ENCODE data around the gene NUBP2. TPM values are rescaled to one million over a fixed set of nuclear protein-coding genes. Genes with fewer than 3 reads are reported as not detected.

NUBP2 gene
- total RNA-seq, 1 experiment from 2014 or later, result 89.2 TPM

GRCh38 chr16:1791256-1791942, 8.6 kb downstream of the NUBP2 start:
- H3K27ac Mint-ChIP-seq, result no peak overlapping the region
- no peak for TF ChIP-seq MYBL2 (CRISPR knock-in tag; IDR thresholded peaks at IDR 0.05)
- TF ChIP-seq PRRX2 (CRISPR knock-in tag; IDR thresholded peaks at IDR 0.05), result no peak
- TF ChIP-seq ZNF121 (CRISPR knock-in tag; IDR thresholded peaks at IDR 0.05), result no peak
- no peak for TF ChIP-seq JUN (CRISPR knock-in tag; IDR thresholded peaks at IDR 0.05)
- no peak for TF ChIP-seq SMAD4 (CRISPR knock-in tag; IDR thresholded peaks at IDR 0.05)
- TF ChIP-seq, protein P1, sequence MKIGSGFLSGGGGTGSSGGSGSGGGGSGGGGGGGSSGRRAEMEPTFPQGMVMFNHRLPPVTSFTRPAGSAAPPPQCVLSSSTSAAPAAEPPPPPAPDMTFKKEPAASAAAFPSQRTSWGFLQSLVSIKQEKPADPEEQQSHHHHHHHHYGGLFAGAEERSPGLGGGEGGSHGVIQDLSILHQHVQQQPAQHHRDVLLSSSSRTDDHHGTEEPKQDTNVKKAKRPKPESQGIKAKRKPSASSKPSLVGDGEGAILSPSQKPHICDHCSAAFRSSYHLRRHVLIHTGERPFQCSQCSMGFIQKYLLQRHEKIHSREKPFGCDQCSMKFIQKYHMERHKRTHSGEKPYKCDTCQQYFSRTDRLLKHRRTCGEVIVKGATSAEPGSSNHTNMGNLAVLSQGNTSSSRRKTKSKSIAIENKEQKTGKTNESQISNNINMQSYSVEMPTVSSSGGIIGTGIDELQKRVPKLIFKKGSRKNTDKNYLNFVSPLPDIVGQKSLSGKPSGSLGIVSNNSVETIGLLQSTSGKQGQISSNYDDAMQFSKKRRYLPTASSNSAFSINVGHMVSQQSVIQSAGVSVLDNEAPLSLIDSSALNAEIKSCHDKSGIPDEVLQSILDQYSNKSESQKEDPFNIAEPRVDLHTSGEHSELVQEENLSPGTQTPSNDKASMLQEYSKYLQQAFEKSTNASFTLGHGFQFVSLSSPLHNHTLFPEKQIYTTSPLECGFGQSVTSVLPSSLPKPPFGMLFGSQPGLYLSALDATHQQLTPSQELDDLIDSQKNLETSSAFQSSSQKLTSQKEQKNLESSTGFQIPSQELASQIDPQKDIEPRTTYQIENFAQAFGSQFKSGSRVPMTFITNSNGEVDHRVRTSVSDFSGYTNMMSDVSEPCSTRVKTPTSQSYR (CRISPR knock-in tag; IDR thresholded peaks at IDR 0.05), result no peak
- no peak for TF ChIP-seq ZNF219 (CRISPR knock-in tag; IDR thresholded peaks at IDR 0.05; ENCODE audit: borderline replicate concordance)
- no peak for TF ChIP-seq KAT7 (CRISPR knock-in tag; IDR thresholded peaks at IDR 0.05; ENCODE audit: borderline replicate concordance)
- no peak for TF ChIP-seq GRHL2 (CRISPR knock-in tag; IDR thresholded peaks at IDR 0.05; ENCODE audit: insufficient replicate concordance, severe bottlenecking)
- TF ChIP-seq OVOL2 (CRISPR knock-in tag; IDR thresholded peaks at IDR 0.05; ENCODE audit: borderline replicate concordance), result no peak
- TF ChIP-seq, protein P2, sequence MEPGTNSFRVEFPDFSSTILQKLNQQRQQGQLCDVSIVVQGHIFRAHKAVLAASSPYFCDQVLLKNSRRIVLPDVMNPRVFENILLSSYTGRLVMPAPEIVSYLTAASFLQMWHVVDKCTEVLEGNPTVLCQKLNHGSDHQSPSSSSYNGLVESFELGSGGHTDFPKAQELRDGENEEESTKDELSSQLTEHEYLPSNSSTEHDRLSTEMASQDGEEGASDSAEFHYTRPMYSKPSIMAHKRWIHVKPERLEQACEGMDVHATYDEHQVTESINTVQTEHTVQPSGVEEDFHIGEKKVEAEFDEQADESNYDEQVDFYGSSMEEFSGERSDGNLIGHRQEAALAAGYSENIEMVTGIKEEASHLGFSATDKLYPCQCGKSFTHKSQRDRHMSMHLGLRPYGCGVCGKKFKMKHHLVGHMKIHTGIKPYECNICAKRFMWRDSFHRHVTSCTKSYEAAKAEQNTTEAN (CRISPR knock-in tag; IDR thresholded peaks at IDR 0.05), result no peak
- TF ChIP-seq CTCF (IDR thresholded peaks at IDR 0.05), result no peak
- TF ChIP-seq TCF7 (CRISPR knock-in tag; IDR thresholded peaks at IDR 0.05; ENCODE audit: low read depth), result no peak
- TF ChIP-seq MXD4 (CRISPR knock-in tag; IDR thresholded peaks at IDR 0.05; ENCODE audit: borderline replicate concordance), result no peak
- TF ChIP-seq, protein P3, sequence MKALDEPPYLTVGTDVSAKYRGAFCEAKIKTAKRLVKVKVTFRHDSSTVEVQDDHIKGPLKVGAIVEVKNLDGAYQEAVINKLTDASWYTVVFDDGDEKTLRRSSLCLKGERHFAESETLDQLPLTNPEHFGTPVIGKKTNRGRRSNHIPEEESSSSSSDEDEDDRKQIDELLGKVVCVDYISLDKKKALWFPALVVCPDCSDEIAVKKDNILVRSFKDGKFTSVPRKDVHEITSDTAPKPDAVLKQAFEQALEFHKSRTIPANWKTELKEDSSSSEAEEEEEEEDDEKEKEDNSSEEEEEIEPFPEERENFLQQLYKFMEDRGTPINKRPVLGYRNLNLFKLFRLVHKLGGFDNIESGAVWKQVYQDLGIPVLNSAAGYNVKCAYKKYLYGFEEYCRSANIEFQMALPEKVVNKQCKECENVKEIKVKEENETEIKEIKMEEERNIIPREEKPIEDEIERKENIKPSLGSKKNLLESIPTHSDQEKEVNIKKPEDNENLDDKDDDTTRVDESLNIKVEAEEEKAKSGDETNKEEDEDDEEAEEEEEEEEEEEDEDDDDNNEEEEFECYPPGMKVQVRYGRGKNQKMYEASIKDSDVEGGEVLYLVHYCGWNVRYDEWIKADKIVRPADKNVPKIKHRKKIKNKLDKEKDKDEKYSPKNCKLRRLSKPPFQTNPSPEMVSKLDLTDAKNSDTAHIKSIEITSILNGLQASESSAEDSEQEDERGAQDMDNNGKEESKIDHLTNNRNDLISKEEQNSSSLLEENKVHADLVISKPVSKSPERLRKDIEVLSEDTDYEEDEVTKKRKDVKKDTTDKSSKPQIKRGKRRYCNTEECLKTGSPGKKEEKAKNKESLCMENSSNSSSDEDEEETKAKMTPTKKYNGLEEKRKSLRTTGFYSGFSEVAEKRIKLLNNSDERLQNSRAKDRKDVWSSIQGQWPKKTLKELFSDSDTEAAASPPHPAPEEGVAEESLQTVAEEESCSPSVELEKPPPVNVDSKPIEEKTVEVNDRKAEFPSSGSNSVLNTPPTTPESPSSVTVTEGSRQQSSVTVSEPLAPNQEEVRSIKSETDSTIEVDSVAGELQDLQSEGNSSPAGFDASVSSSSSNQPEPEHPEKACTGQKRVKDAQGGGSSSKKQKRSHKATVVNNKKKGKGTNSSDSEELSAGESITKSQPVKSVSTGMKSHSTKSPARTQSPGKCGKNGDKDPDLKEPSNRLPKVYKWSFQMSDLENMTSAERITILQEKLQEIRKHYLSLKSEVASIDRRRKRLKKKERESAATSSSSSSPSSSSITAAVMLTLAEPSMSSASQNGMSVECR (CRISPR knock-in tag; IDR thresholded peaks at IDR 0.05; ENCODE audit: borderline replicate concordance), result no peak
- no peak for TF ChIP-seq MLX (CRISPR knock-in tag; IDR thresholded peaks at IDR 0.05)
- ChIA-PET POLR2A (no interaction called here), CTCF (interaction anchor here (0.7 kb wide), 1 partner anchor 9 kb away, joined by 3 read pairs; the partner anchor contains the start of genes NUBP2 and SPSB3)
- H3K36me3 Mint-ChIP-seq, result peaks cover 5% of the 10 kb centered on the region
- no peaks in the 10 kb centered on the region for H3K27me3 Mint-ChIP-seq (ENCODE audit: low read depth)
- ATAC-seq (no peak), DNase-seq (ENCODE audit: low spot score) (peak; percentile 17)
- no peak overlapping the region for H3K4me3 Mint-ChIP-seq
- no peaks in the 10 kb centered on the region for H3K4me1 Mint-ChIP-seq
- H3K9me3 Mint-ChIP-seq, result no peaks in the 10 kb centered on the region
